Measurements from ENCODE around the gene NAALADL2. TPM values are rescaled to one million over a fixed set of nuclear protein-coding genes. Genes with fewer than 3 reads are reported as not detected.

Gene NAALADL2
- total RNA-seq, 1 donor from 2014 or later, result 10.4 TPM

DNA sequence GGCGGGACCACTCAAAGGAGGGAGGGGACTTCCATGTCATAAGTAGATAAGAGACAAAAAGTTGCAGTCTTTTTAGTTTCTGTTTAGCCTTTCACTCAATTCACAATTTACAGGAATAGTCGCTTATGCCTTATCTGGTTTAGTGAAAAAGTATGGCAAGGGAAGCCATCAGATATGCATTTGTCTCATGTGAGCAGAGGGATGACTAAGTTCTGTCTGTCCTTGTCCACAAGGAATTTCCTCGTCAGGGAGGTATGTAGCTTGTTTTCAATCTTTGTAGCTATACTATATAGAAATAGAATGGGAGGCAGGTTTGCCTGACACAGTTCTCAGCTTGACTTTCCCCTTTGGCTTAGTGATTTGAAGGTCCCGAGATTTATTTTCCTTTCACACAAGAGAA lies 882.8 kb downstream of the NAALADL2 start:
- Mint-ChIP-seq H3K27ac (no peak overlapping the region), H3K36me3 (ENCODE audit: insufficient read depth) (peaks cover 5% of the 10 kb centered on the region), H3K4me1 (ENCODE audit: low read depth) (peaks cover 13% of the 10 kb centered on the region), H3K9me3 (ENCODE audit: low read depth) (peaks cover 20% of the 10 kb centered on the region), H3K27me3 (no peaks in the 10 kb centered on the region), H3K4me3 (ENCODE audit: low read depth) (no peak overlapping the region)
- no peak for DNase-seq (ENCODE audit: low spot score, unreplicated experiment)
- TF ChIP-seq, protein P1, sequence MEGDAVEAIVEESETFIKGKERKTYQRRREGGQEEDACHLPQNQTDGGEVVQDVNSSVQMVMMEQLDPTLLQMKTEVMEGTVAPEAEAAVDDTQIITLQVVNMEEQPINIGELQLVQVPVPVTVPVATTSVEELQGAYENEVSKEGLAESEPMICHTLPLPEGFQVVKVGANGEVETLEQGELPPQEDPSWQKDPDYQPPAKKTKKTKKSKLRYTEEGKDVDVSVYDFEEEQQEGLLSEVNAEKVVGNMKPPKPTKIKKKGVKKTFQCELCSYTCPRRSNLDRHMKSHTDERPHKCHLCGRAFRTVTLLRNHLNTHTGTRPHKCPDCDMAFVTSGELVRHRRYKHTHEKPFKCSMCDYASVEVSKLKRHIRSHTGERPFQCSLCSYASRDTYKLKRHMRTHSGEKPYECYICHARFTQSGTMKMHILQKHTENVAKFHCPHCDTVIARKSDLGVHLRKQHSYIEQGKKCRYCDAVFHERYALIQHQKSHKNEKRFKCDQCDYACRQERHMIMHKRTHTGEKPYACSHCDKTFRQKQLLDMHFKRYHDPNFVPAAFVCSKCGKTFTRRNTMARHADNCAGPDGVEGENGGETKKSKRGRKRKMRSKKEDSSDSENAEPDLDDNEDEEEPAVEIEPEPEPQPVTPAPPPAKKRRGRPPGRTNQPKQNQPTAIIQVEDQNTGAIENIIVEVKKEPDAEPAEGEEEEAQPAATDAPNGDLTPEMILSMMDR (IDR thresholded peaks at IDR 0.05; ENCODE audit: unreplicated experiment), result no peak

DNA sequence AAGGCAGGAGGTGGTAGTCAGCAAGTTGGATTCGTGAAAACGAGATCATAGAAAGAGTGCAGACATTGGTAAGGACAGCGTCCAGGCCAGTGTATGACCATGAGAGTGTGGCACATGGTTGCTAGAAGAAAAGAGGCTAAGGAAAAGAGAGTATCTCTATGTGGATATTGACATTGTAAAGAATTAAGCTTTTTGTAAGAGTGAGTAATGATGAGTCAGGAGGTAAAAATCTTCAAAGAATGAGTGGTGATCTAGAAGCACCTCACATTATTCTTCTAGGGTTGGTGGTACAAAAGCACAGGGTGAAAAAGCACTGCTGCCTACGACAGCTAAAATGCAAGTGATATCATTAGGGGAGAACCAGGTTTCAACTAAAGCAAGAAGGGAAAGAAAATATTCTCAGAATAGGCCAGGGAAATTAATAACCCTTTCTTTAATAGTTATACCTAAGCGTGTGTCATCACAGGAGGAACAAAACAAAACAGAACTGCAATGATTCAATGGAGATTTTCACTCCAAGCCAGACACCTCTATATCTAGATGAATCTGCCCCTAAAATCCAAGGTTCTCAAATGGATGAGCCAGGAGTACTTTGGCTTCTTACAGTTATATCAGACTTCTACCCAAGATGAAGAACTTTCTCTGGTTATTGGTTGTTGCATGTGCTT lies 884.7 kb downstream of the NAALADL2 start:
- DNase-seq (ENCODE audit: low spot score, unreplicated experiment), result no peak
- no peaks in the 10 kb centered on the region for H3K27me3 Mint-ChIP-seq
- TF ChIP-seq, protein P1 (IDR thresholded peaks at IDR 0.05; ENCODE audit: unreplicated experiment), result no peak
- H3K4me1 Mint-ChIP-seq (ENCODE audit: low read depth), result peaks cover 9% of the 10 kb centered on the region
- H3K36me3 Mint-ChIP-seq (ENCODE audit: insufficient read depth), result peaks cover 5% of the 10 kb centered on the region
- H3K9me3 Mint-ChIP-seq (ENCODE audit: low read depth), result peaks cover 20% of the 10 kb centered on the region
- no peak overlapping the region for H3K4me3 Mint-ChIP-seq (ENCODE audit: low read depth)
- no peak overlapping the region for H3K27ac Mint-ChIP-seq

DNA sequence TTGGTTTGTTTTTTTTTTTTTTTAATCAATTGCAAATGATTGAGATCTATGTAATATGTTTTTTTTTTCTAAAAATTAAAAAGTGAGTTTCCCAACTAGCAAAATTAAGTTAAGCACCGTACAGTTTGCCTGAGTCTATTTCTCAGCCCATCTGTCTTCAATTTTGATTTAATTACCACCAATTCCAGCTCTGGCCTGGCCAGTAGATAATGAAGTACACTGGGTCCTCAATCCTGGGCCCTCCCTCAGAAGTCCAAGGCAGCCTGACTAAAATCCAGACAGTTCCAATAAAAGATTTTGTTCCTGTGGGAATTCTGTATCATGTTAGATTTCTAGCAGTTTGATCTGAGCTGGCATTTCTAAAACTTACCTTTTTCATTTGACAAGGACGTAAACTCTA lies 887.2 kb downstream of the NAALADL2 start:
- H3K27ac Mint-ChIP-seq, result peak overlapping the region; percentile 73
- H3K4me1 Mint-ChIP-seq (ENCODE audit: low read depth), result peaks cover 8% of the 10 kb centered on the region
- H3K4me3 Mint-ChIP-seq (ENCODE audit: low read depth), result no peak overlapping the region
- TF ChIP-seq, protein P1 (IDR thresholded peaks at IDR 0.05; ENCODE audit: unreplicated experiment), result no peak
- no peaks in the 10 kb centered on the region for H3K27me3 Mint-ChIP-seq
- no peak for DNase-seq (ENCODE audit: low spot score, unreplicated experiment)
- H3K36me3 Mint-ChIP-seq (ENCODE audit: insufficient read depth), result peaks cover 5% of the 10 kb centered on the region
- H3K9me3 Mint-ChIP-seq (ENCODE audit: low read depth), result peaks cover 12% of the 10 kb centered on the region

DNA sequence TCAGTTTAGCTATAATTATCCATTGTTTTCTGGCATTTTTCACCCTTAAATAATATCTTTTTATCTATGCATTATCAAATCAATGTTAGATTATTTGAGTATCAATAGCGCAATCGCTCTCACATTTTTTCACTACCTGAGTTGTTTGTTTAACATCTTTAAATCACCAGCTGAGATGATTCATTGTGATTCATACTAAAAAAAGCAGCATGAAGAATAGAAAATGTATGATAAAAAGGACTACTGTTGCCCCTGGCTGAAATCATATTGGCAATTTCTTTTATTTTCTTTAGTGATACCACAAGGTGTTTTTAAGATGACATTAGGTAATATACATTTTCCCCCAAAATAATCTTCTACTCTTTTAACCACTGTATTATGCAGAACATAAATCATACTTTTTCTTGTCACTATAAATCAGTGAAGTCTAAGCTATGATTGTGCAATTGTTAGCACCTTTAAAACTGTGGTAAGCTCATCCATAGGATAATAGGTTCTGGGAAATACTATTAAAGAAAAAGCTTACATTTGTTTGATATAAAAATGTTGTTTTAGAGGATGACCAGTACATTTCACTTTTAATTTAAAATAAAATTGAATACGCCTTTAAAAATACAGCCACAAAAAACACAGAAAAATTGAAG lies 889.1 kb downstream of the NAALADL2 start:
- Mint-ChIP-seq H3K27me3 (no peaks in the 10 kb centered on the region), H3K27ac (no peak overlapping the region), H3K4me1 (ENCODE audit: low read depth) (peaks cover 2% of the 10 kb centered on the region), H3K36me3 (ENCODE audit: insufficient read depth) (no peaks in the 10 kb centered on the region), H3K9me3 (ENCODE audit: low read depth) (peaks cover 6% of the 10 kb centered on the region), H3K4me3 (ENCODE audit: low read depth) (no peak overlapping the region)
- DNase-seq (ENCODE audit: low spot score, unreplicated experiment), result no peak
- TF ChIP-seq, protein P1 (IDR thresholded peaks at IDR 0.05; ENCODE audit: unreplicated experiment), result no peak

DNA sequence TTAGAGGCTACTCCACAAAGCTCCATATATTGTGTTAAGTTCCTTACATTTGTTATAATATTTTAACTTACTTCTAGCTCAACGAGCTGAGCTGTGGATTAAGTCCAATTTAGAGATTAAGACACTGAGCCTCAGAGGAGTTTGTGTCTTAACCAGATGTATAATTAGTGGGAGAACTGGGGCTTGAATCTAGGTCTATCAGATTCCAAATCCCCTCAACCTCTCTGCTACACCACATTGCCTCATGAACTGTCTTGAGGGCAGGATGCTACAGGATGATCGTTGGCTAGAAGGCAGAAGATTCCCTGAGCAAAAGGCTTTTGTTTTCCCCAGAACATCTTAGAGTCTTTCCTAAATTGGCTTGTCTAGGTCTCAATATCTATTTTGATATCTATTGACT lies 890.8 kb downstream of the NAALADL2 start:
- H3K4me3 Mint-ChIP-seq (ENCODE audit: low read depth), result no peak overlapping the region
- H3K27me3 Mint-ChIP-seq, result no peaks in the 10 kb centered on the region
- H3K27ac Mint-ChIP-seq, result no peak overlapping the region
- peaks cover 2% of the 10 kb centered on the region for H3K4me1 Mint-ChIP-seq (ENCODE audit: low read depth)
- no peaks in the 10 kb centered on the region for H3K36me3 Mint-ChIP-seq (ENCODE audit: insufficient read depth)
- H3K9me3 Mint-ChIP-seq (ENCODE audit: low read depth), result no peaks in the 10 kb centered on the region
- TF ChIP-seq, protein P1 (IDR thresholded peaks at IDR 0.05; ENCODE audit: unreplicated experiment), result no peak
- no peak for DNase-seq (ENCODE audit: low spot score, unreplicated experiment)
